HepG2 (cell line): ENCODE results near the gene POU2F2. TPM values are rescaled to one million over a fixed set of nuclear protein-coding genes. Genes with fewer than 3 reads are reported as not detected.

Experiments used
- ATAC-seq: fragments of 200-7000 bp; cut with Tn5 transposase; 3 replicates; pipeline ENCODE4 v1.9.1; 2020; ENCODE audit warnings: mild to moderate bottlenecking, moderate library complexity
- BruUV-seq: library from RNA; stranded (reverse); fragments of 400-500 nt; replicated peaks from 2 replicates; lab custom pipeline; 2021; lab: Mats Ljungman, UMichigan
- CTCF ChIA-PET: fragments of 300-600 bp; formaldehyde crosslinking; extraction: SDS; loops from one replicate; lab custom pipeline; 2021; ENCODE audit warnings: low total read pairs, inconsistent platforms, low intra/inter-chr PET ratio; lab: Yijun Ruan, JAX
- POLR2A ChIA-PET: fragments of 350-600 bp; sonication (Branson Sonifier 250); formaldehyde crosslinking; loops from one replicate; lab custom pipeline; 2020; ENCODE audit warnings: antibody characterized with exemption, inconsistent platforms; lab: Yijun Ruan, JAX
- DNase-seq: peaks from one replicate; pipeline ENCODE4 v3.0.0-alpha.2; 2015; ENCODE audit warnings: low spot score
- FAIRE-seq: peaks from 3 replicates; lab custom pipeline; 2011; peaks lifted over from hg19 to GRCh38; lab: Jason Lieb, UNC
- H2AFZ ChIP-seq: one replicate; pipeline ENCODE4 v1.6.1; 2011; ENCODE audit warnings: low read length, inconsistent platforms
- H3K27ac ChIP-seq: fragments of 300-600 bp; 3 replicates; pipeline ENCODE4 v1.8.0; 2011; ENCODE audit warnings: mixed run types, mild to moderate bottlenecking, mixed read lengths, low read length, inconsistent platforms; ENCODE audit not compliant: insufficient read depth; ENCODE audit errors: extremely low read length
- H3K27me3 ChIP-seq, 2 experiments: fragments of 200-600 bp in 1 of 2; 2 replicates in 1 of 2; 3 replicates in 1 of 2; pipeline versions ENCODE4 v1.6.0 to v1.8.0; 2011; ENCODE audit warnings: low read length in 2 of 2, mild to moderate bottlenecking in 2 of 2, moderate library complexity in 2 of 2, inconsistent platforms in 1 of 2; ENCODE audit not compliant: insufficient read depth in 2 of 2, control insufficient read depth in 1 of 2
- H3K36me3 ChIP-seq, 2 experiments: fragments of 200-600 bp in 1 of 2; replicated peaks in 1 of 2; 2 replicates in 1 of 2; 3 replicates in 1 of 2; pipeline versions ENCODE4 v1.5.1 to v1.8.0; 2011; ENCODE audit warnings: low read length in 2 of 2, inconsistent platforms in 1 of 2; ENCODE audit not compliant: insufficient read depth in 2 of 2, control insufficient read depth in 1 of 2
- H3K4me1 ChIP-seq: 2 replicates; pipeline ENCODE4 v1.5.1; 2012; ENCODE audit warnings: low read length, inconsistent platforms; ENCODE audit not compliant: insufficient read depth
- H3K4me2 ChIP-seq: 2 replicates; pipeline ENCODE4 v1.6.0; 2011; ENCODE audit warnings: low read depth, low read length, inconsistent platforms
- H3K4me3 ChIP-seq, 3 experiments: fragments of 200-600 bp in 1 of 3; sonication (generic), shearing (Covaris generic) in 1 of 3; replicated peaks in 1 of 3; 2 replicates each; pipeline ENCODE4 v1.5.1; 2011 to 2016; ENCODE audit warnings: low read length in 3 of 3, inconsistent platforms in 2 of 3, low read depth in 2 of 3, mild to moderate bottlenecking in 2 of 3, control low read depth in 1 of 3, mixed read lengths in 1 of 3; ENCODE audit not compliant: insufficient read depth in 1 of 3
- H3K79me2 ChIP-seq: one replicate; pipeline ENCODE4 v1.6.1; 2011; ENCODE audit warnings: low read length, inconsistent platforms; ENCODE audit not compliant: insufficient read depth
- H3K9ac ChIP-seq: 2 replicates; pipeline ENCODE4 v1.6.0; 2011; ENCODE audit warnings: mild to moderate bottlenecking, low read depth, low read length, inconsistent platforms; ENCODE audit not compliant: insufficient read depth
- H3K9me3 ChIP-seq: 2 replicates; pipeline ENCODE4 v1.5.1; 2012; ENCODE audit warnings: mild to moderate bottlenecking, low read length
- H4K20me1 ChIP-seq: 2 replicates; pipeline ENCODE4 v1.6.0; 2011; ENCODE audit warnings: inconsistent platforms, mild to moderate bottlenecking, low read length, moderate library complexity; ENCODE audit not compliant: insufficient read depth
- NKX3-1 ChIP-seq: sonication (generic); formaldehyde crosslinking; IDR thresholded peaks from 2 replicates; pipeline ENCODE4 v1.5.0; 2020; ENCODE audit warnings: missing genetic modification reagents
- ZXDC ChIP-seq: sonication (generic); formaldehyde crosslinking; IDR thresholded peaks from 2 replicates; pipeline ENCODE4 v1.5.0; 2020; ENCODE audit warnings: mild to moderate bottlenecking, missing genetic modification reagents
- WGBS: methylation state at CpG from one replicate; pipeline ENCODE4 v1.1.6; 2017; ENCODE audit warnings: low lambda C conversion rate; 5-methylcytosine and 5-hydroxymethylcytosine counted together
- in situ Hi-C: cut with HindIII; loops from 2 replicates; pipeline ENCODE4 v1.10.0; 2017; ENCODE audit warnings: low pct_unique_long_range_greater_than_20kb; ENCODE audit not compliant: extremely low pct_ligation_motif_present
- intact Hi-C: fragments of 100-400 bp; cut with micrococcal nuclease; formaldehyde crosslinking; loops from one replicate; pipeline ENCODE4 v1.10.0; 2022; ENCODE audit not compliant: unreplicated experiment
- polyA plus RNA-seq, 8 experiments: library from polyadenylated mRNA; depleted of rRNA in 3 of 8; stranded (reverse) in 7 of 8; unstranded in 1 of 8; fragments of >200 nt; fragmentation: Illumina TruSeq in 4 of 8; extraction: Trizol in 4 of 8; gene quantifications; 2 replicates each; pipeline versions ENCODE4 v1.2.1 to v1.2.3, GENCODE V29; 2011 to 2016; ENCODE audit warnings: low read depth in 4 of 8, missing spikeins in 1 of 8, mixed read lengths in 1 of 8; ENCODE audit not compliant: insufficient read depth in 1 of 8
- total RNA-seq, 5 experiments: library from RNA; depleted of rRNA; stranded (reverse); fragments of >200 nt; fragmentation: Illumina TruSeq; extraction: Trizol; gene quantifications; 2 replicates each; pipeline ENCODE4 v1.2.3, GENCODE V29; 2016; ENCODE audit warnings: low read depth in 1 of 5
- TF ChIP-seq, protein P1 (sequence below): fragments of 450-650 bp; IDR thresholded peaks from 2 replicates; pipeline ENCODE4 v1.6.1; 2016

The POU2F2 gene
- total and polyA plus RNA-seq, 2 of the 13 experiments (the other 11 are each of a cell fraction or from before 2014, with no cell fraction given), result 0.09 to 0.17 TPM

DNA sequence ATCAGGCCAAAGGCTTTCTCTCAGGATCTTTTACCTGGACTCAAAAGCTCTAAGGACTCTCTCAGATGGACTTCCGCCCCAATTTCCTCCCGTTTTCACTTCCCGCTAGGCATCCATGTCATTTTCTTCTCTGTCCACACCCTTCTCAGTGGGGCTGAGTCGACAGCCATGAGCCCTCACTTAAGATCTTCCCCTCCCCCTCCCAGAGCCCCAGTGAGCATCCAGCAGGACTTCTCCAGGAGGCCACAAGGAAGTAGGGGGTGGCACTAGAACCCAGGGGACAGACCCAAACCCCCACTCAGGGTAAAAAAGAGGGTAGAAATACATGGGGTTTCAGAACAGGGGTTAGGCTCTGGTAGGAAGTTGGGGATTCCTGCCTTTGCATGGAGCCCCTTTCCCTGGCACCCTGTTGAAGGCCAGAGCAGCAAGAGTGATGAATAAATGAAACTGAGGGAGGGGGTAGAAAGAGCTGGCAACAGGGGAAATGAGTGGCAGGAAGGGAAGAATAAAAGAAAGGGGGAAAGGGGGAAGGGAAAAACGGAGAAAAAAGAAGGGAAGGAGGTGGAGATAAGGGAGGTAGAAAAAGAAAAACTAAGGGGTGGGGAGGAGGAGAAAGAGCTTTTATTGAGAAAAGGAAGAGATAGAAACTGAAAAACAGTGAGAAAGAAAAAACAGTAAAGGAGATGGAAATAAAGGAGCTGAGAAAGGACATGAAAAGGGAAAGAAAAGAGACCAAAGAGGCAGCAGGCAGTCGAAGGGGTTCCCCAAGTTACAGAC is 42.9 kb upstream of the POU2F2 start (continued):
- no peak for TF ChIP-seq ZXDC (CRISPR knock-in tag)

- no peak for DNase-seq
- ChIA-PET POLR2A (no interaction called here), CTCF (no interaction called here)
- no peaks in the 10 kb centered on the region for H3K36me3 ChIP-seq
- TF ChIP-seq NKX3-1 (CRISPR knock-in tag), result no peak
- TF ChIP-seq, protein P1, sequence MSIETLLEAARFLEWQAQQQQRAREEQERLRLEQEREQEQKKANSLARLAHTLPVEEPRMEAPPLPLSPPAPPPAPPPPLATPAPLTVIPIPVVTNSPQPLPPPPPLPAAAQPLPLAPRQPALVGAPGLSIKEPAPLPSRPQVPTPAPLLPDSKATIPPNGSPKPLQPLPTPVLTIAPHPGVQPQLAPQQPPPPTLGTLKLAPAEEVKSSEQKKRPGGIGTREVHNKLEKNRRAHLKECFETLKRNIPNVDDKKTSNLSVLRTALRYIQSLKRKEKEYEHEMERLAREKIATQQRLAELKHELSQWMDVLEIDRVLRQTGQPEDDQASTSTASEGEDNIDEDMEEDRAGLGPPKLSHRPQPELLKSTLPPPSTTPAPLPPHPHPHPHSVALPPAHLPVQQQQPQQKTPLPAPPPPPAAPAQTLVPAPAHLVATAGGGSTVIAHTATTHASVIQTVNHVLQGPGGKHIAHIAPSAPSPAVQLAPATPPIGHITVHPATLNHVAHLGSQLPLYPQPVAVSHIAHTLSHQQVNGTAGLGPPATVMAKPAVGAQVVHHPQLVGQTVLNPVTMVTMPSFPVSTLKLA, result peak; percentile 84
- BruUV-seq, result no TSS peak
- no peaks in the 10 kb centered on the region for H3K4me1 ChIP-seq
- H3K79me2 ChIP-seq, result no peaks in the 10 kb centered on the region
- FAIRE-seq, result no peak
- no peak overlapping the region for H3K4me2 ChIP-seq
- no peak overlapping the region for H3K9ac ChIP-seq
- intact Hi-C loops (no loop called here), in situ Hi-C loops (no loop called here)
- no peak overlapping the region for H3K27ac ChIP-seq
- no peak for ATAC-seq
- no peaks in the 10 kb centered on the region for H4K20me1 ChIP-seq
- H3K27me3 ChIP-seq, result peaks cover 4 to 72% of the 10 kb centered on the region in 2 experiments; a peak in 4 of 5 replicates
- no peak overlapping the region for H2AFZ ChIP-seq
- 0% methylated on average over 4 of the region's 11 CpGs for WGBS
- no peaks in the 10 kb centered on the region for H3K9me3 ChIP-seq
- H3K4me3 ChIP-seq, result no peak overlapping the region
Measured at GRCh38 chr19:42174188-42174587, 41.9 kb upstream of the POU2F2 start.
